Measurements from ENCODE around the gene LRCOL1.

Gene LRCOL1

GRCh38 chr12:132610051-132610759 lies at the start of gene LRCOL1:
Gene LRCOL1 (minus strand): TSS chr12:132610582. CDS start chr12:132606251, 4,331 bp downstream.
- in situ Hi-C loops (cut with MboI; ENCODE audit: low pct_unique_long_range_greater_than_20kb, low sequenced_read_pairs) = no loop called here
- no peak for DNase-seq

- no peak for DNase-seq
- in situ Hi-C loops (cut with MboI; ENCODE audit: low pct_unique_long_range_greater_than_20kb, low sequenced_read_pairs) = no loop called here
These were observed 49.7 kb upstream of the LRCOL1 start for GRCh38 chr12:132660052-132660451.

- in situ Hi-C loops (cut with MboI; ENCODE audit: low pct_unique_long_range_greater_than_20kb, low sequenced_read_pairs) = no loop called here
These were observed 48.8 kb upstream of the LRCOL1 start for GRCh38 chr12:132659146-132659545.

GRCh38 chr12:132658149-132658894 lies 47.9 kb upstream of the LRCOL1 start:
- DNase-seq = peak; percentile 10
- in situ Hi-C loops (cut with MboI; ENCODE audit: low pct_unique_long_range_greater_than_20kb, low sequenced_read_pairs) = no loop called here

More at GRCh38 chr12:132659146-132659545, 48.8 kb upstream of the LRCOL1 start:
- DNase-seq = no peak

- DNase-seq = no peak
- in situ Hi-C loops (cut with MboI; ENCODE audit: low pct_unique_long_range_greater_than_20kb, low sequenced_read_pairs) = no loop called here
These were observed 46.8 kb upstream of the LRCOL1 start for GRCh38 chr12:132657004-132657727.

GRCh38 chr12:132653567-132654290 lies 43.3 kb upstream of the LRCOL1 start:
- in situ Hi-C loops (cut with MboI; ENCODE audit: low pct_unique_long_range_greater_than_20kb, low sequenced_read_pairs) = no loop called here
- DNase-seq = no peak

GRCh38 chr12:132651444-132652100 lies 41.2 kb upstream of the LRCOL1 start:
- no peak for DNase-seq

GRCh38 chr12:132649226-132649945 lies 39.0 kb upstream of the LRCOL1 start:
- in situ Hi-C loops (cut with MboI; ENCODE audit: low pct_unique_long_range_greater_than_20kb, low sequenced_read_pairs) = no loop called here
- no peak for DNase-seq

More at GRCh38 chr12:132651444-132652100, 41.2 kb upstream of the LRCOL1 start:
- in situ Hi-C loops (cut with MboI; ENCODE audit: low pct_unique_long_range_greater_than_20kb, low sequenced_read_pairs) = no loop called here

- no peak for DNase-seq
- in situ Hi-C loops (cut with MboI; ENCODE audit: low pct_unique_long_range_greater_than_20kb, low sequenced_read_pairs) = no loop called here
These were observed 38.3 kb upstream of the LRCOL1 start for GRCh38 chr12:132648616-132649225.

- DNase-seq = no peak
- in situ Hi-C loops (cut with MboI; ENCODE audit: low pct_unique_long_range_greater_than_20kb, low sequenced_read_pairs) = no loop called here
These were observed 37.5 kb upstream of the LRCOL1 start for GRCh38 chr12:132647858-132648257.

GRCh38 chr12:132646850-132647249 lies 36.5 kb upstream of the LRCOL1 start:
- DNase-seq = no peak
- in situ Hi-C loops (cut with MboI; ENCODE audit: low pct_unique_long_range_greater_than_20kb, low sequenced_read_pairs) = no loop called here

GRCh38 chr12:132642846-132643835 lies 32.8 kb upstream of the LRCOL1 start:
- in situ Hi-C loops (cut with MboI; ENCODE audit: low pct_unique_long_range_greater_than_20kb, low sequenced_read_pairs) = no loop called here
- DNase-seq = no peak

- in situ Hi-C loops (cut with MboI; ENCODE audit: low pct_unique_long_range_greater_than_20kb, low sequenced_read_pairs) = no loop called here
- no peak for DNase-seq
These were observed 31.6 kb upstream of the LRCOL1 start for GRCh38 chr12:132641811-132642650.

GRCh38 chr12:132640936-132641335 lies 30.6 kb upstream of the LRCOL1 start:
- DNase-seq = no peak
- in situ Hi-C loops (cut with MboI; ENCODE audit: low pct_unique_long_range_greater_than_20kb, low sequenced_read_pairs) = no loop called here

GRCh38 chr12:132639956-132640520 lies 29.7 kb upstream of the LRCOL1 start:
- in situ Hi-C loops (cut with MboI; ENCODE audit: low pct_unique_long_range_greater_than_20kb, low sequenced_read_pairs) = no loop called here
- DNase-seq = no peak
